NCI-H526 treated with DMSO at 0.1 percent for 48 hours (cell line): Measurements from ENCODE around the gene KNSTRN.

Source experiments
- DNase-seq: peaks from one replicate; lab custom pipeline; 2025; lab: John Stamatoyannopoulos, UW

The KNSTRN gene

GRCh38 chr15:40435023-40435709 lies 52.6 kb downstream of the KNSTRN start:
- DNase-seq, result no peak

- no peak for DNase-seq
Measured at GRCh38 chr15:40435710-40436089, 53.2 kb downstream of the KNSTRN start.

GRCh38 chr15:40436116-40436891 lies 53.8 kb downstream of the KNSTRN start:
- no peak for DNase-seq

DNA sequence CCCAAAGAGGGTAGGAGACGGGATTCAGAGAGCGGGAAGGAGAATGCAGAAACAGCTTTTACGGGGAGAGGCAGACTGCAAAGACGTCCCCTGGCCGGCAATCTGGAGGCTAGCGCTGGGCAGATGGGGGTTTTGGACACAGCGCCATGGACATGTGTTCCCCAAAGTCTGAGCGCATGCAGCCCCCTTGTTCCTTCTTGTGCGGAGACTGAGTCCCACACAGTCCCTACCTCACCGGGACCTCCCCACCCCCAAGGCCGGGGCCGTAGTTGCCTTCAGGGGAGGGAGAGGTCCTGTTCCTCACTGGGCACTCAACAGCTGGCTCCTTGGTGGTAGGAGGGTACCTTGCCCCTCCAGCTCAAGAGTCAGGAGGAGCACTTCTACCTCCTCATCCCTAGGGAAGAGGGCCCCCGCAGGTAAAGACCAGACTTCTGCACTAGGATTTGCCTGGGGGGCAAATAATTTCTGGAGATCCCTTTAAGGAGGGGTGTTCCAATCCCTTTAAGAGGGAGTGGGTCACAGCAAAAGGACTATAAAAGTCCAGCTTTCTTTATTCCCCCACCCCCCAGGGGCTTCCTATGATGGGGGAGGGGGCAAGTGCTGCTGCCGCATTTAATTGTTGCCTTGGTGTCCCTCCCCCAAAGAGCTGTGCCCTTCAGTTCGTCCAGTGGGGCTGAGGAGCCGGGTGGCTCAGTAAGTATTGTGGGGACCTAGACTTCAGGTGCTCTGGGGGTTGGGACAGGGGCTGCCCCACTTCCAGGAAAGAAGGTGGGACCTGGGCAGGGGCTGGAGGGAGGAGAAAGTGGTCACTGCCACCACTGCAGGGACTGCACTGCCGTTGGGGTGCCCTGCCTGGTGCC lies 54.6 kb downstream of the KNSTRN start:
- no peak for DNase-seq

DNA sequence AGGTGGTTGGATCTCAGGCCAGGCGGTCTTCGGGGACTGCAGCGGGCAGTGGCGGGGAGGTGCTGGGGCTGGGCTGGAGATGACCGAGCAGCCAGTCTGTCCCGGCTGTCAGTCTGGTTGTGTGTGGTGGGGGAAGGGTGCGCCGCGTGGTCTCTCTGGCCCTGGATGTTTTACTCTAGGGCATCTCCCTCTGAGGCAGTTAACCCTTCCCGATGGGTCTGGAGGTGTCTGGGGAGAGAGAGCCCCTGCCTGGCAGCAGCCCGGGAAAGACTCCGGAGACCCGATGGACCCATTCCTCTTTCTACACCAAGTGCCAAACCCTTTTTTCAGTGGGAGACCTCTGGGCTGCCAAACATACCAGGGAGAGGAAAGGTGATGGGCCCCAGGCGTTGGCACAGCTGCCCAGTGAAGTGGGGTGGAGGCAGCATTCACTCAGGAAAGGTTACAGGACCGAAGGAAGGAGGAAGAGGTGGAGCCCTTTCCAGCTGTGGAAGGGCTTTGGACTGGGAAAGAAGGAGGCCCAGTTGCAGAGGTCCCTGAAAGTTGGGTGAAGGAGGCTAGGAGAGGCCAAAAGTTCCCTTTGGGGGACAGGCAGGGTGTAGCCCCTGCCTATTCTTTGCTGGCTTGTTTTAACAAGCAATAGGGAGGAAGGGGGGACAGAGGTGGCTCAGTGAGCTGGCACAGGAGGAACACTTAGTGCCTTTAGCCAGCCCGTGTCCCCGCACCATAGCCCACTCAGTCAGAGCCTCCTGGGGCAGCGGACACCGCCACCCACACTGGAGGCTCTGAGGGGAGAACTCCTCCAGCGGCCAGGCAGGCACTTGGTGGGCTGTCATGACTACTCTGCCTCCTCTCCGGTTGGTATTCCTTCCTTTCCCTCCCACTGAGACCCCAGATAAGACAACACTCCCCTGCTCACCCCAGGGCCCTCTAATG lies 55.5 kb downstream of the KNSTRN start:
- DNase-seq, result no peak

- DNase-seq, result no peak
Measured at GRCh38 chr15:40438712-40439111, 56.2 kb downstream of the KNSTRN start.

DNA sequence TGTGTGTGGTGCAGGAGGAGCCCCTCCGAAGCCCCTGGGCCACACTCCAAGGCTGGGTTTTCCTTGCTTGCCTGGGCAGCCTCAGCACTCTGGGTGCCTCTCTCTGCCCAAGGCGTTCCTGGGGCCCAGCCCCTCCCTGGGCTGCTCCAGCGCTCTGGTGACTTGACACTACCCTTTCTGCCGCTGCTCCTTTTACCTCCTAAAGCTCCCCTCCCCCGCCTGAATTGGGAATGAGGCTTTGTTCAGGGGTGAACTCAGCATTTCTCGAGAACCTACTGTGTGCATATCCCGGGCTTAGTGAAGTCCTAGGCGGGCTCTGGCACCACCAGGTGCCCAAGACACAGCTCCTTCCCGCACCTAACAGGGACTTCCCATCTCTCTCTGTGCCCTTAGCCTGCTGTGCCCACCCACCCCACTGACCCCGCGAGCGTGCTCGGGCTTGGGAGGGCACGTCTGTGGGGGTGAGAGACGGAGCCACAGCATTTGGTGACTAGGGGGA lies 57.0 kb downstream of the KNSTRN start:
- peak; percentile 16 for DNase-seq

- peak; percentile 11 for DNase-seq
Measured at GRCh38 chr15:40439960-40440742, 57.6 kb downstream of the KNSTRN start.

GRCh38 chr15:40440743-40441564 lies 58.4 kb downstream of the KNSTRN start, which contains the start of gene BAHD1:
TSS of gene BAHD1 (plus strand) at chr15:40440953. CDS start at chr15:40458465, 17,512 bp downstream.
- DNase-seq, result peak; percentile 91

GRCh38 chr15:40441565-40442531 lies 59.3 kb downstream of the KNSTRN start:
- no peak for DNase-seq

DNA sequence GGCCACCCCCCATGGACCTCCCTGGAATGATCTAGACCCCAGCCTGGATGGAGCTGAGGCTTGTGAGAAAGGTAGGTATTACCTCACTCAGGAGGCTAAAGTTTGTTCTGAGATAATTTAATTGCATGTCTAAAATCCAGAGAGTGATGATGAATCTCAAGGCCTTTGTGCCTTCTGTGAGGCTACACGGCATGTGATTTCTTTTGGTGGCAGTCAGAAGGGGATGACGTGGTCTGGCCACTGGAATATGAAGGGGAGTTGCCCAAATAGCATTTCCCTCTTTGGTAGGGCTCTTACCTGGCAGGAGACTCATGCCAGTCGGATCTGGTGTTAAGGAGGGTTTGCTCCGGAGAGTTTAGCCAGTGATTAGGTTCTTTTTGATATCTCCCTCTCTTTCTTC lies 60.7 kb downstream of the KNSTRN start:
- DNase-seq, result no peak

DNA sequence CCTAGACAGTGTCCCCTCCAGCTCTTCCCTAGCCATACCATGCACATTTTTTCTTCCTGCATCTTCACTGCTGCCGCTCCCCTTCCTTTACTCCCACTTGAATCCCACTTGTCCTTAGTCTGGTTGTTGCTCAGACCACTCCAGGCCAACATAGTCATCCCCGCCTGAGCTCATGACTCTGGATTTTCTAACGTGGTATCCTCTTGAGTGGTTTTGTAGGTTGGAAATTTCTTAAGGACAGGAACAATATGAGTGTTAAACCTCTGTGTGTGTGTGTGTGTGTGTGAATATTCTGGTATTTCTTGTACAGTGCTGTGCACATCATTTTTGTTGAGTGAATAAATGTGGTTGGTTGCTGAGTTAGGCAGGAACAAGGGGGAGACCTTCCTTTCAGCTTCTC lies 61.3 kb downstream of the KNSTRN start:
- DNase-seq, result no peak
